Mesendoderm (in vitro differentiated cells): ENCODE results near the gene NFIC.
"Not testable (repeated sequence)": the region's sequence is repeated elsewhere in the genome, so short reads cannot be mapped to it uniquely, and the experiment has no call there.

Experiments
- DNase-seq: peaks from one replicate; pipeline ENCODE4 v3.0.0; 2013
- H2AK5ac ChIP-seq: 2 replicates; pipeline ENCODE4 v1.6.1; 2013; ENCODE audit warnings: low read length, inconsistent platforms
- H2BK120ac ChIP-seq: 2 replicates; pipeline ENCODE4 v1.6.1; 2013; ENCODE audit warnings: low read depth, mild to moderate bottlenecking, low read length, moderate library complexity, mixed read lengths
- H2BK15ac ChIP-seq: replicated peaks from 2 replicates; pipeline ENCODE4 v1.6.1; 2013; ENCODE audit warnings: low read depth, mild to moderate bottlenecking, moderate library complexity
- H2BK5ac ChIP-seq: 2 replicates; pipeline ENCODE4 v1.6.1; 2013; ENCODE audit warnings: low read length, inconsistent platforms
- H3K18ac ChIP-seq: 2 replicates; pipeline ENCODE4 v1.6.1; 2013; ENCODE audit warnings: mild to moderate bottlenecking, low read length, mixed read lengths
- H3K23ac ChIP-seq: one replicate; pipeline ENCODE4 v1.6.1; 2013; ENCODE audit warnings: low read length
- H3K27ac ChIP-seq: 2 replicates; pipeline ENCODE4 v1.5.1; 2013; ENCODE audit warnings: low read depth, mild to moderate bottlenecking, inconsistent platforms, low read length, moderate library complexity
- H3K27me3 ChIP-seq: 2 replicates; pipeline ENCODE4 v1.6.1; 2013; ENCODE audit warnings: low read length, control low read depth, mild to moderate bottlenecking, inconsistent platforms; ENCODE audit not compliant: insufficient read depth, poor library complexity
- H3K36me3 ChIP-seq: 2 replicates; pipeline ENCODE4 v1.6.1; 2013; ENCODE audit warnings: low read length, inconsistent platforms; ENCODE audit not compliant: control insufficient read depth, insufficient read depth
- H3K4ac ChIP-seq: one replicate; pipeline ENCODE4 v1.6.1; 2013; ENCODE audit warnings: low read depth, mild to moderate bottlenecking, low read length, moderate library complexity
- H3K4me1 ChIP-seq: 2 replicates; pipeline ENCODE4 v1.6.1; 2013; ENCODE audit warnings: low read depth, low read length, inconsistent platforms; ENCODE audit not compliant: control insufficient read depth
- H3K4me2 ChIP-seq: 2 replicates; pipeline ENCODE4 v1.6.1; 2013; ENCODE audit warnings: low read length
- H3K4me3 ChIP-seq: 2 replicates; pipeline ENCODE4 v1.5.1; 2013; ENCODE audit warnings: mild to moderate bottlenecking, low read length
- H3K56ac ChIP-seq: one replicate; pipeline ENCODE4 v1.6.1; 2013; ENCODE audit warnings: low read length
- H3K79me1 ChIP-seq: 2 replicates; pipeline ENCODE4 v1.6.1; 2013; ENCODE audit warnings: low read length, inconsistent platforms
- H3K79me2 ChIP-seq: 2 replicates; pipeline ENCODE4 v1.6.1; 2013; ENCODE audit warnings: mild to moderate bottlenecking, low read length; ENCODE audit not compliant: control insufficient read depth, insufficient read depth
- H3K9ac ChIP-seq: 2 replicates; pipeline ENCODE4 v1.6.1; 2013; ENCODE audit warnings: low read length, inconsistent platforms
- H4K5ac ChIP-seq: one replicate; pipeline ENCODE4 v1.6.1; 2013; ENCODE audit warnings: low read length
- H4K8ac ChIP-seq: one replicate; pipeline ENCODE4 v1.6.1; 2013; ENCODE audit warnings: low read depth, mild to moderate bottlenecking, control low read depth, low read length, moderate library complexity
- WGBS: extraction: QIAGEN DNeasy Blood & Tissue Kit; methylation state at CpG from one replicate; pipeline ENCODE4 v1.1.7; 2013; ENCODE audit warnings: low lambda C conversion rate, missing lambda C conversion rate; ENCODE audit not compliant: insufficient coverage; ENCODE audit errors: extremely low coverage; 5-methylcytosine and 5-hydroxymethylcytosine counted together

NFIC gene

DNA sequence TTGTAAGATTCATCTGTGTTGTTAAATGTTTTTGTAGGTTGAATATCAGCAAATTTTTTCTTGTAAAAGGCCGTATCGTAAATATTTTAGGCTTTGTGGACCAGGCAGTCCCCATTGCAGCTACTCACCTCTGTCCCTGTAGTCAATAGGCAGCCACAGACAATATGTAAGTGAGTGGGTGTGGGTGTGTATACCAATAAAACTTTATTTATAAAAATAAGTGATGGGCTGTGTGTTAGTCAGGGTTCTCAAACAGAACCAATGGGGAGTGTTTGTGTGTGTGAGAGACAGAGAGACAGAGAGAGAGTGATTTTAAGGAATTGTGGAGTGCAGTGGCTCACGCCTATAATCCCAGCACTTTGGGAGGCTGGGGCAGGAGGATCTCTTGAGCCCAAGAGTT lies 37.6 kb upstream of the NFIC start:
- H3K27ac ChIP-seq: no peak overlapping the region
- no peak overlapping the region for H3K4me3 ChIP-seq
- H3K56ac ChIP-seq: no peak overlapping the region
- H2BK120ac ChIP-seq: no peak overlapping the region
- no peak overlapping the region for H2AK5ac ChIP-seq
- H3K79me2 ChIP-seq: no peaks in the 10 kb centered on the region
- no peak overlapping the region for H2BK15ac ChIP-seq
- no peaks in the 10 kb centered on the region for H3K4me1 ChIP-seq
- H4K8ac ChIP-seq: no peak overlapping the region
- H3K79me1 ChIP-seq: no peaks in the 10 kb centered on the region
- H3K9ac ChIP-seq: no peak overlapping the region
- H4K5ac ChIP-seq: no peak overlapping the region
- no peak overlapping the region for H3K23ac ChIP-seq
- H3K36me3 ChIP-seq: no peaks in the 10 kb centered on the region
- no peak for DNase-seq
- no peak overlapping the region for H3K4me2 ChIP-seq
- no peak overlapping the region for H3K18ac ChIP-seq
- no CpG with 5 or more reads among the region's 3 CpGs for WGBS
- H3K27me3 ChIP-seq: no peaks in the 10 kb centered on the region
- H2BK5ac ChIP-seq: no peak overlapping the region
- H3K4ac ChIP-seq: no peak overlapping the region

GRCh38 chr19:3330047-3330446 lies 36.3 kb upstream of the NFIC start:
- Histone ChIP-seq H2BK120ac (no peak overlapping the region), H3K27me3 (no peaks in the 10 kb centered on the region), H3K56ac (no peak overlapping the region), H3K9ac (no peak overlapping the region), H3K79me1 (no peaks in the 10 kb centered on the region), H3K4me3 (no peak overlapping the region), H3K18ac (no peak overlapping the region), H3K23ac (no peak overlapping the region), H4K5ac (no peak overlapping the region), H3K36me3 (no peaks in the 10 kb centered on the region), H3K4me1 (no peaks in the 10 kb centered on the region), H3K4me2 (no peak overlapping the region), H3K4ac (no peak overlapping the region), H3K27ac (no peak overlapping the region), H4K8ac (no peak overlapping the region), H2BK15ac (no peak overlapping the region), H2BK5ac (no peak overlapping the region), H2AK5ac (no peak overlapping the region), H3K79me2 (no peaks in the 10 kb centered on the region)
- no CpG with 5 or more reads among the region's 9 CpGs for WGBS
- no peak for DNase-seq

DNA sequence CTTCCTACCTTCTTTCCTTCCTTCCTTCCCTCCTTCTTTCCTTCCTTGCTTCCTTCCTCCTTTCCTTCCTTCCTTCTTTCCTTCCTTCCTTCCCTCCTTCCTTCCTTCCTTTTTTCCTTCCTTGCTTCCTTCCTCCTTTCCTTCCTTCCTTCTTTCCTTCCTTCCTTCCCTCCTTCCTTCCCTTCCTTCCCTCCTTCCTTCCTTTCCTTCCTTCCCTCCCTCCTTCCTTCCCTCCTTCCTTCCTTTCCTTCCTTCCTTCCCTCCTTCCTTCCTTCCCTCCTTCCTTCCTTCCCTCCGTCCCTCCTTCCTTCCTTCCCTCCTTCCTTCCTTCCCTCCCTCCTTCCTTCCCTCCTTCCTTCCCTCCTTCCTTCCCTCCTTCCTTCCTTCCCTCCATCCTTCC lies 34.2 kb upstream of the NFIC start:
- H3K9ac ChIP-seq, H2BK15ac ChIP-seq, H3K79me1 ChIP-seq, H3K23ac ChIP-seq, H2AK5ac ChIP-seq, H3K4me1 ChIP-seq, H4K5ac ChIP-seq, H3K56ac ChIP-seq, H3K4me3 ChIP-seq, H2BK5ac ChIP-seq, H3K4me2 ChIP-seq, H4K8ac ChIP-seq, H3K18ac ChIP-seq, H3K79me2 ChIP-seq, DNase-seq, H3K36me3 ChIP-seq, H3K27me3 ChIP-seq, H2BK120ac ChIP-seq, H3K4ac ChIP-seq, H3K27ac ChIP-seq: not testable (repeated sequence)
- WGBS: no CpG with 5 or more reads among the region's 1 CpG

GRCh38 chr19:3333020-3333583 lies 33.3 kb upstream of the NFIC start:
- no peaks in the 10 kb centered on the region for H3K36me3 ChIP-seq
- WGBS: no CpG with 5 or more reads among the region's 4 CpGs
- no peak overlapping the region for H3K4ac ChIP-seq
- H3K79me2 ChIP-seq: no peaks in the 10 kb centered on the region
- no peak overlapping the region for H2BK15ac ChIP-seq
- no peak overlapping the region for H3K27ac ChIP-seq
- no peak overlapping the region for H2BK5ac ChIP-seq
- no peak for DNase-seq
- no peaks in the 10 kb centered on the region for H3K27me3 ChIP-seq
- H3K23ac ChIP-seq: no peak overlapping the region
- no peak overlapping the region for H2BK120ac ChIP-seq
- H3K4me2 ChIP-seq: no peak overlapping the region
- no peak overlapping the region for H2AK5ac ChIP-seq
- H3K79me1 ChIP-seq: no peaks in the 10 kb centered on the region
- H3K18ac ChIP-seq: no peak overlapping the region
- H3K4me3 ChIP-seq: no peak overlapping the region
- no peak overlapping the region for H3K9ac ChIP-seq
- no peak overlapping the region for H3K56ac ChIP-seq
- H3K4me1 ChIP-seq: no peaks in the 10 kb centered on the region
- no peak overlapping the region for H4K5ac ChIP-seq
- no peak overlapping the region for H4K8ac ChIP-seq

DNA sequence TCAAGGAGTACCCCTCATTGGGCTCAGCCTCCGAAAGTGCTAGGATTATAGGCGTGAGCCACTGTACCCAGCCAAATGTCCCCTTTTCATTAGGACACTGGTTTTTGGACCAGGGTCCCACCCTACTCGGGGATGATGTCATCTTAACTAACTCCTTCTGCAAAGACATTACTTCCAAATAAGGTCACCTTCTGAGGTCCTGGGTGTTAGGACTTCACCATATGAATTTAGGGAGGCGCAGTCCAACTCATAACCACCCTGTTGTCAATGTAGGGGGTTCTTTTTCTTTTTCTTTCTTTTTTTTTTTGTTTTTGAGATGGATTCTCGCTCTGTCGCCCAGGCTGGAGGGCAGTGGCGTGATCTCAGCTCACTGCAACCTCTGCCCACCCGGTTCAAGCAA lies 32.7 kb upstream of the NFIC start:
- Histone ChIP-seq H2BK15ac (no peak overlapping the region), H3K56ac (no peak overlapping the region)

DNA sequence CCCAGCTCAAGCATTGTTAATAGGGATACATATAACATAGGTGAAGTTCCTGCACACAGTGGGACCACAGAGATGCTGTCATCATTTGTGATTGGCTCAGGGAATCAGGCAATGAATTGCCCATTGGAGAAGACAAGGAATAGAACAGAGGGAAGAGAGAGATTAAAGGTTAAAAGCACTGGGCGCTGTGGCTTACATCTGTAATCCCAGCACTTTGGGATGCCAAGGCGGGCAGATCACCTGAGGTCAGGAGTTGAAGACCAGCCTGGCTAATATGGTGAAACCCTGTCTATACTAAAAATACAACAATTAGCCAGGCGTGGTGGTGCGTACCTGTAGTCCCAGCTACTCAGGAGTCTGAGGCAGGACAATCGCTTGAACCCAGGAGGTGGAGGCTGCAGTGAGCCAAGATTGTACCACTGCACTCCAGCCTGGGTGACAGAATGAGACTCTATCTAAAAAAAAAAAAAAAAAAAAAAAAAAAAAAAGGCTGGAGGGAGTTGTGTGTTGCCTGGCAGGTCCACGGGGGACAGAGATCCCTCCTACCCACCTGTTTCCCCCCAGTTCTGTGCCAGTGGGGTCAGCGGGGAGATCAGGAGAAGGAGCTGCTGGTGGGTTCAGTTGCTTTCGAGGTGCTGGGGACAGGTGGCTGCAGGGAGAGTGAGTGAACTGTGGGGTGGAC lies 31.5 kb upstream of the NFIC start:
- H3K4ac ChIP-seq, H3K9ac ChIP-seq, H4K8ac ChIP-seq, H3K4me2 ChIP-seq, H2BK15ac ChIP-seq, H3K79me1 ChIP-seq, H3K79me2 ChIP-seq, H3K4me1 ChIP-seq, H3K56ac ChIP-seq, H2AK5ac ChIP-seq, H3K18ac ChIP-seq, H3K27me3 ChIP-seq, H3K27ac ChIP-seq, DNase-seq, H3K4me3 ChIP-seq, H4K5ac ChIP-seq, H2BK120ac ChIP-seq, H2BK5ac ChIP-seq, H3K23ac ChIP-seq, H3K36me3 ChIP-seq: not testable (repeated sequence)
- no CpG with 5 or more reads among the region's 8 CpGs for WGBS

More for the DNA sequence above, 32.7 kb upstream of the NFIC start:
- WGBS: no CpG with 5 or more reads among the region's 8 CpGs
- Histone ChIP-seq H4K8ac (no peak overlapping the region), H3K9ac (no peak overlapping the region), H3K79me1 (no peaks in the 10 kb centered on the region), H3K27me3 (no peaks in the 10 kb centered on the region), H3K18ac (no peak overlapping the region), H3K79me2 (no peaks in the 10 kb centered on the region), H3K4me2 (no peak overlapping the region), H3K4me1 (no peaks in the 10 kb centered on the region), H3K23ac (no peak overlapping the region), H4K5ac (no peak overlapping the region), H3K27ac (no peak overlapping the region), H3K4me3 (no peak overlapping the region), H2BK5ac (no peak overlapping the region), H2BK120ac (no peak overlapping the region), H3K36me3 (no peaks in the 10 kb centered on the region), H2AK5ac (no peak overlapping the region), H3K4ac (no peak overlapping the region)
- no peak for DNase-seq
